NCI-H510A (cell line): ENCODE results near the gene UNC79.

Experiments used
- DNase-seq: peaks from one replicate; lab custom pipeline; 2025; lab: John Stamatoyannopoulos, UW

The UNC79 gene

DNA sequence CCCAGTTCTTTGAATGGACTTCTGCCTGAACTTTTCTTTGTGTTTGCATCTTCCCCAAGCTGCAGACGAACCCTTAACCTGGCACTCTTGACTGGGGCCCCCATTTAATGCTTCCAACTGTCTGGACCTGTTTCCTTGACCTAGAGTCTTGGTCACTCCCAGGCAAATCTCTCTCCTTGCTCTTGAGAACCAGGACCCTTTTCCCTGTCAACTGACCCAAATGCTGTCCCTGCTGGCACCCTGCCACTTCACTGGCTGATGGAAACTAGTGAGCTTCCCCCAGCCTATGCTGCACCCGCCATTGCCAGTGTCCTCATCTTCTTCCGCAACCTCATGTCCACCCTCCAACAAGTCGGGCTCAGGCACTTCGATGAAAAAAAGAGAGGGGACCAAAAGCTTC lies 278.1 kb downstream of the UNC79 start:
- DNase-seq: no peak

DNA sequence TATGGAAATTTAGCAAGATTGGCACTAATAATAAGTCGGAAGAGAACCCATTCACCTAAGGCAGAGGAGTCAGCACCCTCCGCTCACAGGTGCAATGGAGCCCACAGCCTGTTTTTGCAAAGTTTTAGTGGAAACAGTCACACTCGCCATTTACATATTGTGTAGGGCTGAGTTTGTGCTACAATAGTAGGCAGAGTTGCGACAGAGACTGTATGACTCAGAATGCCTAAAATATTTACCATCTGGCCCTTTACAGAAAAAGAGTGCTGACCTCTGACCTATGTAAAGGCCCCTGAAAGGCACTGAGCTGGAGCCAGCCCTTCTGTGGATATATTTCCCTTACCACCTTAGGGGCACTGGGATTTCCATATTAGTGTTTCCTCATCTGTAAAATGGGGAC lies 278.5 kb downstream of the UNC79 start:
- DNase-seq: no peak

GRCh38 chr14:93712079-93712837 lies 281.5 kb downstream of the UNC79 start:
- no peak for DNase-seq

GRCh38 chr14:93712838-93713724 lies 282.3 kb downstream of the UNC79 start:
- DNase-seq: no peak

- no peak for DNase-seq
Measured at GRCh38 chr14:93713726-93714405, 283.1 kb downstream of the UNC79 start.

GRCh38 chr14:93714605-93715004 lies 283.9 kb downstream of the UNC79 start:
- DNase-seq: no peak

- DNase-seq: no peak
Measured at GRCh38 chr14:93715279-93715927, 284.7 kb downstream of the UNC79 start.

DNA sequence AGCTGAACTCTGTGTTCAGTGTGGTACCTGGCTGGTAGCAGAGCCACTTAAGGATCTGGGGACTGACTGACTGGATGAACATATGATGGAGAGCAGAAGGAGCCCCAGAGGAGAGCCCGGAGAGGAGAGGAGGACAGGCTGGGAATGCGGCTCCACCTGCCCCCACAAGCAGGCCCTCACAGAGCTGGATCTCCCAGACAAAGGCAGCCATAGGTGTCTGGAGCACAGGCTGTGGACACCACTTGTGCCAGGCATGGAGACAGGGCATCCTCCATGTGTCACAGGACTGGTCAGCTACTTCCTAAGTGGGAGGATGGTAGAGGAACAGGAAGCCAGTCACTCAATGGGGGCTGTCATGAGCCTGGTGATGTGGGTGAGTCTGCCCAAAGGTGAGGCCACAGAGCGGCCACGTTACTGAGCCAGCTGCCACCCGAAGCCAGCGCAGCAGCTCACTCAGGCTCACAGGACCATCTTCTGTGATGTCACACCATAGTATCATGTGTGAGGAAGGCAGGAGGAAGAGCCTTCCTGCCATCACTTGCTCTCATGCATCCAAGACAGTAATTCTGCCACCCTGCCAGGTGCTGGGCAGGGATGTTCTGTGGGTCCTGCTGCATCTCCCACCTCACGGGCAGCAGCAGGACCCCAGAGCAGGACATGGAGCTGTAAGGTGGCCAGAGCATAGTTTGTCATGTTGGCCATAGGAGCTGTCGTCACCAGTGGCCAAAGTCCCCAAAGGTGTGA lies 285.4 kb downstream of the UNC79 start:
- DNase-seq: no peak

DNA sequence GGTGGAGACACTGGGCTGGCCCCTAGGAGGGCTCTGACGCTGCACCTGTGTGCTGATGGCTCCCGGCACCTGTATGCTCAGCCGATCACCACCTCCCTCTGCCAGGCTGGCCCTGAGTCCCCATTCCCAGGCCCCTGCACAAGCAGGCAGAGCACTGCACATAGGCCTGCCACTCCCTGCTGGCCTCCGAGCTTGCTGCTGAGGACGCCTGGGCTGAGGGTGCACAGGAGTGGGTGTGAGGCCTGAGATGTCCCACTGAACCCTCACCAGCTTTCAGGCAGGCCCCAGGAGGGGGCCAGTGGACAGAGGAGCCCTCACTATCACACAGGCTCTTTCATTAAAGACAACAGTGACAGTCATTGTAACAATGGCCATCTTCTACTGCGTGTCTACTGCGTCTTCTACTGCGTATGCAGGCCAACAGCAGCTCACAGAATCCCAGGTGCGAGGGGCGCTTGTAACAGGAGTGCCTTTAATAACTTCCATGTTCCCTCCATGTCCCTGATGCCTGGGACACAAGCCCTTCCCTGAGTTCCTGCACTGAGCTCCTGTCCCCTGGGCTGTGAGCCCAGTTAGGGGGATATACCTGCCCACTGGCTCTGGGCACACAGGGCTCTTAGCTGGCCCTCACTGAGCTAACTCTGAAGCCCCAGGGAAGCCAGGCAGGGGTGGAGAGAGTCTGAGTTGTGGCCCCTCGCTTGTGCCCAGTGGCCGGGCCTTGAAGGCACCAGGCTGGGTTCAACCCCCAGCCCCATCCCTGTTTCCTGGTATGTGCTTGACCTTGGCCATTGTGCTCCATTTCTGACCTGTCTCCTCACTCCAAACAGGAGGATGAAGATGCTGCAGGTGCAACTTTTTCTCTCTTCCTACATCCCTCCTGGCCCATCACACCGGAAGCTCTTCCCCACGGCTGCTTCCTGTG lies 286.3 kb downstream of the UNC79 start:
- no peak for DNase-seq

GRCh38 chr14:93717668-93718320 lies 287.1 kb downstream of the UNC79 start:
- no peak for DNase-seq

DNA sequence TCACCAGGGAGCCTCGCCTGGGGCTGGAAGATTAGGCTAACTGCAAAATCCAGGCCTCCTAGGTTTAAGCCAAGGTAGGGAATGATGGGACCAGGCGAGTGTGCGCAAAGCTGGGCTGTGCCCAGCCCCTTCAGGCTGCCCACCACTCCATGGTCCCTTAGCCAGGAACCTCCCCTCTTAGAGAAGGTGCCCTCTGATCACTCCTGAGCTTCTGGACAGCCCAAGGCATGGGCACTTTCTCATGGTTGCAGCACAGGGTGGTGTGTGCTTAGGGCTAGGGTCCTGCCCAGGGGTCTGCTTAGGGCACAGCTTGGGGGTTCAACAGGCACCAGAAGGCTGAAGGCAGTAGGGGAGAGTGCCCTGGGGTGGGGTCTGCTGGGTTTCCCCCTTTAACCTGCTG lies 288.5 kb downstream of the UNC79 start:
- DNase-seq: no peak

DNA sequence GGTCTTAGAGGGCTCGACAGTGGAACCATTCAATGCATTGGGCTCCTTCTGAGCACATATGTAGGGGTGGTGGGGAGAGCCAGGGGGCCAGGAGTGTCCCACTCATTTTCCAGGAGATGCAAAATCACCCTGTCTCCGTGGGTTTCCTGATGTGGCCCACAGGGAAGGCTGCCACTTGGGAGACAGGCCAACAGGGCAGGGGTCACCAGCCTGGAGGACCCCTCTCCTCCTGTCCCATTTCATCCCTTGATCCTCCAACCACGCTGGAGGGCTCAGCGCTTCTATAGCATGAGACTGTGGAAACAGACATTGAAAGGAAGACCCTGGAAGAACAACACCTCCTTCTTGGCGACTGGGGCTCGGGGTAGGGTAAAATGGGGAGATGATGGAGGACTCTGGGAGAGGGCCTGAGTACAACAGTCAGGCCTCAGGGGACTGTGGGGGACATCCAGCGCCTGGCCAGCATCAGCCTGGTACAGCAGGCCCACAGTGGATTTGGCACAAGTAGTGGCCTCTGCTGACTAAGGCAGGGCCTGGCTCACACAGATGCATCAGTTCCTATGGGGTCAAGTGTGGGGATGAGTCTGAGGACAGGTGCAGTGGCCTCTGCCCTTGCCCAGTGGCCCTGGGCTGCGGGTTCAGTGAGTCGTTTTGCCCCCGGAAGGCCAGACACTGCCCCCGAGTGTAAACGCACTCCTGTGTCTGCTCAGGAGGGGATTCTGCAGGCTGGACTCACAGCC lies 289.5 kb downstream of the UNC79 start:
- no peak for DNase-seq

DNA sequence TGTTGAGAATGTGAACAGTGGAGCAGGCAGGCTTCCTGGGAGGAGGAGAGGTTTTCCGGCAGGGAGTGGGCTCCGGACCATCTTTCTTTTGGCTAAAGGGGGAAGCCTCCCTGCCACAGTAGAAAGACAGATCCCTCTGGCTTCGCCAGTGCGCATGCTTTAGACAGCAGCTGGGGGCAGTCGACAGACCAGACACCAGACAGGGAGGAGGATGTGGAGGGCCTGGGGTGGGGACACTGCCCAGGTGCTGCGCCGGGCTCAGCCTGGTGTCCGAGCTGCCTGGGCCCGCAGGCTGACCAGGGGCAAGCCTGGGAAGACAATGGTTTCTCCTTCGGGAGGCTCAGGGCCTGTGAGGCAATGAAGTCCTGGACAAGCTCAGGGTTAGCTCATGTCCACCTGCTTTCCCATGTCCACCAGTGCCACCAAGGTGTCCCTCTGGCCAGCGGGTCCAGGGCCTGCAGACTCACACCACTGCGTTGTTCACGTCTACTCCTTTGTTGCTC lies 290.3 kb downstream of the UNC79 start:
- DNase-seq: no peak

- DNase-seq: no peak
Measured at GRCh38 chr14:93723001-93723400, 292.3 kb downstream of the UNC79 start.

- DNase-seq: no peak
Measured at GRCh38 chr14:93725002-93725582, 294.4 kb downstream of the UNC79 start.

GRCh38 chr14:93725993-93726392 lies 295.3 kb downstream of the UNC79 start:
- DNase-seq: no peak

DNA sequence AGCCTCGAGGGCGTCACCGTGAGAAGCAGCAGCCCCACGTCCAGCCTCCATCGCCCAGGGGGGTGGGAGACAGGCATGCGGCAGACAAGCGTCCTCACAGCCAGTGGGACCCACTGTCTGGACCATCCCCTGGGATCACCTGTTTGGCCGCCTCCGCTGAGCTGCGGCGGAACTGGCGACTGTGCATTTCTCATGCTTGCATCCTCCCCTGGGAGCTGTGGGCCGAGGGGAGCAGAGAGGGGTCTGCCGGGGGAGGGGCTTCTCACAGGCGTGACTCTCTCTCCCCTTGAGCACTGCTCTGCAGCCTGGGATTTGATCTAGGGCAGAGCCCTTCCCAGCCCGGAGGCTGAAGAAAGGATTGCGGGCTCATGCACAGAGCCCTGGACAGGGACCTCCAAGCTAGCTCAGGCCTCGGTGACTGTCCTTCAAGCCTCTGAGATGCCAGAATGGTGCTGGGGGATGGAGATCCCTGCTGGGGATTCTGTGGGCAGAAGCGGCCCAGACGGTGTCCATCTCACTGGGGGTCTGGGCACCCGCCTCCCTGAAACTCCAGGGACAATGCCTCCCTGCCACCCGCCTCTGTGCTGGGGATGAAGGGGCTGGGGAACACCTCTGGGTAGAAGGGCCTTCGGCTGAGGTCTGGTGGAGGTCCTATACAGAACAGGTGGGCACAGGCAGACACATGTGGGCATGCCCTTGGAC lies 296.5 kb downstream of the UNC79 start:
- DNase-seq: no peak
